KBM-7 (cell line): ENCODE data around the gene MAPKAPK2.
A peak's percentile ranks its signal among the peaks of the same experiment; 100 is the strongest.

Experiments
- DNase-seq: peaks from one replicate; pipeline ENCODE4 v3.0.0-alpha.2; 2015
- in situ Hi-C: fragments of 300-500 bp; cut with MboI; formaldehyde crosslinking; loops from 2 replicates; pipeline ENCODE4 v1.14.3; 2020; ENCODE audit warnings: low sequenced_read_pairs, low pct_unique_long_range_greater_than_20kb, mixed read lengths

Gene MAPKAPK2

DNA sequence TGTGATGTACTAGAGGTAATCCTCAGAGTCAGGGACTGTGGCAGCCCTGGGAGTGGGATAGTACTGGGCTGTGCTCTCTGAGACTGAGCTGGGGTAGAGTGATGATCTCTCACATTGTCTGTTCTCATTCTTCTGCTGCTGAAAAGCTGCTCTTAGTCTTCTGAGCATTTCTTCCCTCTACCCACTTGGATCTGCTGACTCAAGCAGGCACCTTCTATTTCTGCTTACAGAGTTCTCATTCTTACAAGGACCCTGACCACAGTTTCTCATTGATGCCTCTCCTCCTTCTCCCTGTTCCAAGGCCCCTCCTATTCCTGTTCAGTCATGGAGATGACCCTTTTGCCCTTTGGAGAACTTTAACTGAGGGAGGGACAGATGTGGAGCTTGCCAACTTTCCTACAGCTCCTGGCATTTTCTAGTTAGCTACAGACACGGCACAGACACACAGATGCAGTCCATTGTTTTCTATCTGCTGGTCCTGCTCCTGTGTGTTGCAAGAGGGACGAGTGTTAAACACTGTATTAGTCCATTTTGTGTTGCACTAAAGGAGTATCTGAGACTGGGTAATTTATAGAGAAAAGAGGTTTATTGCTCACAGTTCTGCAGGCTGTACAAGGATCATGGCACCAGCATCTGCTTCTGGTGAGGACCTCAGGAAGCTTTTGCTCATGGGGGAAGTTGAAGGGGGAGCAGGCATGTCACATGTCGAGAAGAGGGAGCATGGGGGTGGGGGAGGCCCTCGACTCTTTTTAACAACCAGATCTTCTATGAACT, 12.3 kb downstream of the MAPKAPK2 start:
- in situ Hi-C loops, result no loop called here
- no peak for DNase-seq

DNA sequence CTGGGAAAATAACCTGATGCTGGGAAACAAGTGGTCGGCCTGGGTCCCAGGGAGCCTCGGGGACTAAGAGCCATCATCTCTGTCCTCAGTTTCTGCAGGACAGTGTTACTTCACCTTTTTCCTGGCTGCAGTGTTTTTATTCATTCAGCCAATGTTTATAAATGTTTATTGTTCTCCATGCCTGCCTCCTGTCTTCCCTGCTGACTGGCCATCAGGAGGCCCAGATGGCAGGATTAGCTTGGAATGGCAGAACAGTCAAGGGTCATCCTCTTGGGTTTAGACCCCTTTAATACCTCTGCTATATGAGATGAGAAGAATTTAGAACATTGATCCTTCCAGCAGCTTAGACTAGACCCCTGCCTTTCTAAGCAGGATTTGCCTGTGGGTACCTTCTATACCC, 13.3 kb downstream of the MAPKAPK2 start:
- DNase-seq, result no peak
- in situ Hi-C loops, result no loop called here

DNA sequence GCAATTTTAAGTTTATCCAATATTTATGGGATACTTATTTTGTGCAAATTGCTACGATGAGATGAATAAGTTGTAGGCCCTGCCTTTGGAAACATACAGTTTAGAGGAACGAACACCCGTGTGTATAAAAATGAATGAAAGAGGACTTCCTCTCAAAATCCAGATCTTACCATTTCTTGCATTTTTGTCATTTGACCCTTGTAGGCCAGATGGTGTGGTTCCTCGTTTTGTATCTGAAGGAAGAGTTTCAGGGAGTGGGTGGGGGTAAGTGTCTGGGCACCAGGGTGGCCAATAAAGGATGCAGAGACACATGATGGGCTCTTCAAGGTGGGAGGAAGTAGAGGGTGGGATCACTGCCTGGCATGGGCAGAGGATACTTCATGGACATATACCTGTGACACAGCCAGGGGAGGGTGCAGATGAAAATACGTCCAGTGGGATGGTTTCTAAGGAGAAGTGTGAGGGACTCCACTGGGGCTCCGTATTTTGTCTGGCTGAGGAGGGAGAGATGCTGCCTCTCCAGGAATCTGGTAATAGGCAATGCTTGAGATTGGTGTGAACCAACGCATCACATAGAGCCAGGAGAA, 14.4 kb downstream of the MAPKAPK2 start:
- DNase-seq, result no peak
- in situ Hi-C loops, result no loop called here

DNA sequence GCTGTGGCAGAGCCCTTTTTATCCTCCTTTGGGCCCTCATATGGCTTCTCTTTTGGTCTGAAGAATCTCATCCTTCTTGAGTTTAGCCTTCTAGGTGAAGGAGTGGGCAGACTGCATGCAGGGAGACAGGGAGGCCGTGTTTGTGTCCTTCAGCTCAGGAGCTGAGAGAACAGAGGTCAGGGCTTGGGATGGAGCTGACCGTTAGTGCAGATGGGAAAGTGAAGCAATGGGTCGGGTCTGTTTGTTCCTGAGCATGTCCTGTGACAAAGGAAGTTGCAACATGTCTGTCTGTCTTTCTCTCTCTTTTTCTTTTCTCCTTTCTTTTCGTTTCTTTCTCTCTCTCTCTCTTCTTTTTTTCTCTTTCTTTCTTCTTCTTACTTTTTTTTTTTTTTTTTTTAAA, 14.9 kb downstream of the MAPKAPK2 start:
- in situ Hi-C loops, result no loop called here
- DNase-seq, result no peak

DNA sequence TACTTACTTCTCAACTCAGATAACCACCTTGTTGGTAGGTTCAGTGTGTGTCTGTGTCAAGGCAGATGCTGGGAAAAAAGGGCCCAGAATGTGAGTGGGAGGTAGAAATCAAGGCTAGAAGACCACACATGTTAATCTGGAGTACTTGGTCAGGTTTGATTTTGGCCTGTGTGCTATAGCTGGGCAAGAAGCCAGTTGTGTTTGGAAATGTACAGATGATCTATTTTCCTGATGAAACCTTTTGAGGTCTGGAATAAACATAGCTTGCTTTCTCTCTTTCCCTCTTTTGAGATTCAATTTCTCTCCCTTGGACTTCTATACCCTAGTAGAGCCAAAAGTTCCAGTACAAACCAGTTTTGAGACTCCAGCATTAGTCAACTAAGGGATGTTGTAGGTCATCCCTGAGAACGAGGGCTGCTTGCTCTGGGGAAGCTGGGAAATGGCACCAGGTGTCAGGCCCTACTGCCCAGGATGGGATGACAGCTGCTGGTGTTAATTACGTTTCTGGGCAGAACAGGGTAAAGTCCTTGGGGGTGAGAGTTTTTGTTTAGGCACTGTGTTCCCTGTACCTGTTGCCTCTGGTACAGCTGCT, 15.8 kb downstream of the MAPKAPK2 start:
- DNase-seq, result no peak

DNA sequence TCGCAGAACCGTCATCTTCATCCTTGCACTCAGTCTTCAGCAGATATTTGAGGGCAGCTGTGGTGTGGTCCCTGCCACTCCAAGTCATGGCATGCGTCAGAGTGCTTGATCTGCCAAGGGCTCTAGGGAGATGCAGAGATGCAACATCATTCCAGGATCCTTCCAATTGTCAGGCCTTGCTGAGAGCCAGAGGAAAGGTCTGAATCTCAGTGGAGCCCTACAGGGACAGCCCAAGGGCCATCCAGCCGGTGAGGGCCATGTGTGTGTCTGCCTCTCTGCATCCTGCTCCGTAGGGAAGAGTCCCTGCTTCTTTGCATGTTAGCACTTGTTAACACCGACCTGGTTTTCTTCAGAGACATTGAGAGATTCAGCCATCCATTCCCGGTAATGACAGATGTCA, 17.6 kb downstream of the MAPKAPK2 start:
- in situ Hi-C loops, result no loop called here
- no peak for DNase-seq

More for the DNA sequence above, 15.8 kb downstream of the MAPKAPK2 start:
- in situ Hi-C loops, result no loop called here

DNA sequence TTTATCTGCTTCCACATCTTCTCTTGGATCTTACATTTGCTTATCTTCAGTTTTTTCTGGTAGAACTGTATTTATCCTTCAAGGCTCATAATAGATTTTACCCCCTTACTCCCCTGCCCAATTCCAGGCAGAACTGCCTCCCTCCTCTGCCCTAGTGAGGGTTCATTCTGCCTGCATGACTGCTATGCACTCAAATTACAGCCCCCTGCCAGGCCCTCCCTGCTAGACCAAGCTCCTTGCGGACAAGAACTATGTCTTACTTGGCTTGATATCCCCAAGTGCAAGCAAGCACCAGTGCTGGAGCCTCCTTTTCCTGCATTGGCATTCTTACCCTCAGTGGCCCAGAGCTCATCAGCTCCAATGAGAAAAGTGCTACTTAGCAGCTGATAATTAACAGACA, 18.1 kb downstream of the MAPKAPK2 start:
- in situ Hi-C loops, result no loop called here

DNA sequence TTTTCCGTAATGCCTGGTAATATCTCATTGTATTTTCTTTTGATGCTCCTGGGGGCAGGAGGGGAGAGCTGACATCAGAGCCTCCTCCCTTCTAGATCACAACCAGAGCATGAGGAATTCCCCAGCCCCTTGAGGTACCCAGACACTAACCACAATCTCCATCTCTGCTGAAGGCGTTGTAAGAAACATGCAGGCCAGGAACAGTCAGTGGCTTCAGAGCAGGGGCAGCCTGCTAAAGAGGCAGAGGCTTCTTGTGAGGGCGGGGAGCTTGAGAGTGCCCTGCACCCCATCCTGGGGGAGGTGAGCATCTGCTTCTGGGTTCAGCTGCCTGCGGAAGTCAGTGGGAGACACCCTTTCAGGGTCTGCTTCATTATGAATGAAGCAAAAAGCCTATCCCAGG, 19.0 kb downstream of the MAPKAPK2 start:
- DNase-seq, result no peak
- in situ Hi-C loops, result no loop called here

More for the DNA sequence above, 18.1 kb downstream of the MAPKAPK2 start:
- DNase-seq, result no peak

DNA sequence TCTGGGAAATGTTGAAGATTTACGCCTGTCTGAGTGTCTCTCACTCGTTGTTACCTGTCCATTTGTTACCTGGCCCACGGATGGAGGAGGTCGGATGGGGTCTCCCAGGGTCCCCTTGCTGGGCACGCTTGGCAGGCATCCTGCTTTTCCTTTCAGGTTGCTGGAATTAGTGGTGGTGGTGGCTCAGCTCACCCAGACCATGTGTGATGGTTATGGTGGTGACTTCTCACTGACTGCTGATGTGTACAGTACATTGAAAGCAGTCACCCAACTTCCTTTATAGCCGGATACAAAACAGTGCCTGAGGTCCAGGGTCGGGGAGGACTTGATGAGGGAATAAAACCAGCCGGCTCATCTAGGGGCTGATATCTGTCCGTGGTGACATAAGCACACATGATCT, 19.5 kb downstream of the MAPKAPK2 start:
- in situ Hi-C loops, result no loop called here
- no peak for DNase-seq

DNA sequence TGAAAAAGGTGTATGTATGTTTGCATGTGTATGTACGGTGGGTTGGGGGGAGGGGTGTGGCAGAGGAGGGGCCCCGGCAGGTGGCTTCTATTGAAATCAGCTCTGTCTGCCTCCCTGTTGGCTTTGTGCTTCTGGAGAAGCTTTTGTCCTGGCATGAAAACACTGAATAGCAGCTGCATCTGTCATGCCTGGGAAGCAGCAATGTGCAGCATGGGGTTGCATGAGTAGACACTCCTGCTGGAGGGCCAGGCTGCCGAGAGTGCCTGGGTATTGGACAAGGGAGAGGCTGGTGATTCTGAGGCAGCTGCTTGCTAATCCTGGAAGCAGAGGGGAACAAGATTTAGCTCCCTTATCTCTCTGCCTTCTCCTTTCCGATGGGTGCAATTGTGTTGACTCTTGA, 20.5 kb downstream of the MAPKAPK2 start:
- in situ Hi-C loops, result no loop called here
- DNase-seq, result no peak

DNA sequence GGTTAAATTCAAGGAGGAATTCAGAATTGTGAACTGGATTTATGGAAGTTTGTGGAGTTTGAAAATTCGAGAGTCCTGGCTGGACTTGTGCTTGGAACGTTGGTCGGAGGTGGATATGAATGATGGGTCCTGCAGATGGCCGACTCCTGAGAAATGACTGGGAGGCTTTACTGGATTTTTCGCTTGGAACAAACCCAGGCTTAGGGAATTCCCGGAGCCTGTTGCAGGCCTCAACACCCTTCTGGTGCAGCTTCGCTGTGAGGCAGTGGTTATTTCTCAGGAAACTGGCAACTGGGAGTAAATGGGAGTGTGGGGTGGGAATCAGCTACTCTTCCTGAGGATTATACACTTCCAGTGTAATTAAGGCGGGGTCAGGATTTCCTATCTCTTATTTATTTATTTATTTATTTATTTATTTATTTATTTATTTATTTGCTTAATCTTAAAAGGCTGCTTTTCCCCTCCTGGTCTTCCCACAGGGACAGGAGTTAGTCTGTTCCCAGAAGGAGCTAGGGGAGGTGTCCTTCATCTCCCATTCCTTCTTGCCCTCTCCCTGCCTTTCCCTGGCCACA, 21.1 kb downstream of the MAPKAPK2 start:
- no peak for DNase-seq
- in situ Hi-C loops, result no loop called here

DNA sequence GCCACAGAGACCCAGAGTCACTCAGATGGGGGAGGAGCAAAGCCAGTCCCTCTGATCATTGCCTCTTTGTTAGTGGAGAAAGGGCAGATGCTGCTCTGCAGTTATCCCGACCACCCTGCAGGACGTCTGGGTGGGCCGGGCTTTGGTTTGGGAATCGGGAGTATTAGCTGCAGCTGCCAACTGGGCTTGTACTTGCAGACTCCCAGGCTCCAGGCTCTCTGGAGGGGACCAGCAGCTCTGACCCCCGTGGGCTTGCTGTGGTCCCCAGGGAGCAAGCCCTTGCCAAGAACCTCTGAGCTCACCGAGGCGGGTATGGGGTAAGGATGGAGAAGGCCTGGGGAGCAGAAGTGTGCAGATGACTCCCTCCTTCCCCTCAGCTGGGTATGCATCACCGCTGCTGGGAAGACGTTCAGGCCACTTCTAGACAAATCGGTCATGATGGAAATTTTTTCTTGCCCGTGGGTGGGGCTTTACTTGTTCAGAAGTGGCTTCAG, 21.6 kb downstream of the MAPKAPK2 start:
- no peak for DNase-seq
- in situ Hi-C loops, result no loop called here

DNA sequence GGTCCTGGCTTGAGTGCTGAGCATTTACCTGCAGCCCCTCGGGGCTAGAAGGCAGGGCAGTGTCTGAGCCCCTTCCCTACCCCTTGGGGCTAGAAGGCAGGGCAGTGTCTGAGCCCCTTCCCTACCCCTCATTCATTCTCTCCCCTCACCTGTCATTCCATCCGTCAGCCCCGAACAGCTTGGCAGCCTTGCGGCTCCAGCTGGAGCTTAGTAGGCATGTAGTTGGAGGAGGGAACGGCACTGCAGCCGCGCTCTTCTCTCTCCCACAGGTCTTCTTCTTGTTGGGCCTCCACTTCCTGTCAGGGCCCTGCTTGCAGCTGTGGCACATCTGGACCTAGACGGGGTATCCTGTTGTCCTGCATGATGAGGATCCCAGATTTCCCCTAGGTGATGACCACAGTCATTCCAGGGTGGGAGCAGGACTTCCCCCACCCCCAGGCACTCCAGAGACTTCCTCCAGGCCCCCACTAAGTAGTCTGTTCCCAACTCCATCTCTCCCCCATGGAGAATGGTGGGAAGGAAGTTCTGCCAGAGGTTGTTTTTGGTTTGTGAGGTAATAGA, 22.2 kb downstream of the MAPKAPK2 start:
- no peak for DNase-seq
- in situ Hi-C loops, result no loop called here

DNA sequence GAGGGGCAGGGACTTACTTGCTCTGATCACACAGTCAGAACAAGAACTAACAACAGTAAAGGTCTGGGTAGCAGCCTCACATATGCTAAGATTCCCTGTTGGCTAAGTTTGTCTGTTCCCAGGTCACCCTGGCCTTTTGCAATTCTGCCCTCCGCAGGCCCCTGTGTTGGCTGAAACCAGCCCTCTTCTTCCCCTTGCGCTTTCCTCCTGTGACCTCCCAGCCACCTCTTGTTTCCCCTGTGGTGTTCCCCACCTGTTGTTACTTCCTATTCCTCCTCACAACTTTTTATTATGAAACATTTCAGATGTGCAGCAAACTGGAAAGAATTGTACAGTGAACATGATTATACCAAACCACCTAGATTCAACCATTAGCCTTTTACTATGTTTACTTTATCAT, 23.4 kb downstream of the MAPKAPK2 start:
- in situ Hi-C loops, result no loop called here
- DNase-seq, result peak; percentile 48

DNA sequence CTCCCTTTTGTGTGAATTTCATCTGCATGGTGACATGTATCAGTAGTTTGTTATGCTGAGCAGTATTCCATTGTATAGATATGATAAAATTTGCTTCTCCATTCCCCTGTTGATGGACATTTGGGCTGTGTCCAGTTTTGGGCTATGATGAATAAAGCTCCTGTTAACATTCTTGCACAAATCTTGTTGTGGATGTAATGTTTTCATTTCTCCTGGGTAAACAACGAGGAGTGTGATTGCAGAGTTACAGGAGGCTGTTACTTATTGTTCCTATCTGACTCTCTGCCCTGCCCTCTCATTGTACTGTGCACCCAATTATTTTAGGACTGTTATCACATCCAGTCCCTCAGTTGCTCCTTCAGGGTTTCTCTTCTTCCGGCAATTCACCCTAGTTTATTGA, 24.2 kb downstream of the MAPKAPK2 start:
- no peak for DNase-seq
- in situ Hi-C loops, result no loop called here

DNA sequence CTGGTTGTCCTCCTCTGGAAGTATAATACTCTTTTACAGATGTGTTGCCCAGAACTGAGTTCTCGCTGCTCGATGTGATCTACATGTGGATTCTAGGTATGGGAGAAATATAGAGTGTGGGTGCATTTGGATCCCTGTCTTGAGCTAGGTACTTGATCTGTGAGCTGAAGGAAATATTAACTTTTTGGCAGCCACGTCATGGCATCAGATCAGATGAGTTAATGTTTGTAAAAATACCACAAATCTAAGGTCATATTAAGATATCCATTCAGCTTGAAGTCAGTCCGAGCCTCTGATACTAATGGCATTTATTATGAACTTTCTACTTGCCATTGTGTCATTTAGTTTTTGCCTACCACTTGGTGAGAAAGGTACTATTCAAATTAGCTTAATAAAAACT, 24.6 kb downstream of the MAPKAPK2 start:
- in situ Hi-C loops, result no loop called here
- DNase-seq, result no peak

DNA sequence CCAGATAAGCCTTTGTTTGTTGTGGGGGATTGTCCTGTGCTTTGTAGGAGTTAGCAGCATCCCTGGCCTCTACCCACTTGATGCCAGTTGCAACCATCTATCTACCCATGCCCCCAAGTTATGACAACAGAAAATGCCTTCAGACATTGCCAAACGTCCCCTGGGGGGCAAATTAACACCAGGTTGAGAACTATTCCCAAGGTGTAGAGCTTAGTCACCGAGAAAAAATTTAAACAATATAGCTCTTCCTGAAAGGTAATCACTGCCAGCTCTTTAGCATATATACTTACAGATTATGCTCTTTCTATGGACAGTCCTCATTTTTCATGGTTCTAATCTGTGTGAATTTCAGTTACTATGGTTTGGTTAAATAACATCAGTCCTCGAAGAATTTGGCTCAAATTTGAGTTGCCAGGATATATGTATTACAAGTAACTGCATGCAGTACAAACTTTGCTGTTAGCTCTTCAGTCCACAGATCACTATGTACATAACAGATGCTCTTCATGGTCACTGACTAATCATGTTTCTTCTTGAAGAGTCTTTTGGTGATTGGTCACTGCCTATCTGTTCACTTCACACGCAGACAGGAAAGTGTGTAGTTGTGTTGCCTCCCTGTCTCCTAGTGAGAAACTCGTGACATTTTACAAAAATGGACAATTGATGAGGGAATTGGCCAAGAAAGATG, 25.2 kb downstream of the MAPKAPK2 start:
- in situ Hi-C loops, result no loop called here
- no peak for DNase-seq

DNA sequence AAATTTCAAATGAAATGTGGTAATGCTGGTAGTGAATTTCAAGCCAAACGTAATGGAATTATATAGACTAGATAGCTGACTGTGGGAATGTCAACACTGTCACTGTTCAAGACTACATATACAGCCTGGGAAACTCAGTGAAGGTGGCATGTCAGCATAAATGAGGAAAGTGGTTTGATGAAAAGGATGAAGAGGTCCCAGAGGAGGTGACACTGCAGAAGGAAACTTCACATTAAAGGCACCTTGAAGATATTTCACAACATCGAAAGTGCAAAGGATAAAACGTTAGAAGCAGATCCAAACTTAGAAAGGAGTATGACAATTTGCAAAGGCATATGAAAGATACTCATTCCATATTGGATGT, 25.7 kb downstream of the MAPKAPK2 start:
- no peak for DNase-seq
- in situ Hi-C loops, result no loop called here

DNA sequence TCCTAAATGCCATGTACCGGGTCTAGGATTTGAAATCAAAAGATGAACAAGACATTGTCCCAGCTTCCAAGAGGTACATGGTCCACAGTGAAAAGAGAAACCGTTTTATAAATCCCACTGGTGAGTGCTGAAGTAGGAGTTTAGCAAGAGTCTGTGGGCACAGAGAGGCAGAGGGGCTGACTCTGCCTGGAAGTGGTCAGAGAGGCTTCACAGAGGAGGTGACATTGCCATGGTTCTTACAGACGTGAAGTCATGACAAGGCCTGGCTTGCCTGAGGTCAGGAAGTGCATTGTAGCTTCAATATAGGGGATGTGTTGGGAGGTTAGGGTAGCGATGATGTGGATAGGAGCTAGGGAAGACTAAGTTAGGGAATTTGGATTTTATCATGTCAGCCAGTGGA, 28.4 kb downstream of the MAPKAPK2 start:
- in situ Hi-C loops, result no loop called here
- no peak for DNase-seq
